NK-92 (cell line): Measurements from ENCODE around the gene SLC39A12.

Experiments used
- DNase-seq: peaks from one replicate; lab custom pipeline; 2025; ENCODE audit not compliant: unreplicated experiment; lab: John Stamatoyannopoulos, UW

The SLC39A12 gene

DNA sequence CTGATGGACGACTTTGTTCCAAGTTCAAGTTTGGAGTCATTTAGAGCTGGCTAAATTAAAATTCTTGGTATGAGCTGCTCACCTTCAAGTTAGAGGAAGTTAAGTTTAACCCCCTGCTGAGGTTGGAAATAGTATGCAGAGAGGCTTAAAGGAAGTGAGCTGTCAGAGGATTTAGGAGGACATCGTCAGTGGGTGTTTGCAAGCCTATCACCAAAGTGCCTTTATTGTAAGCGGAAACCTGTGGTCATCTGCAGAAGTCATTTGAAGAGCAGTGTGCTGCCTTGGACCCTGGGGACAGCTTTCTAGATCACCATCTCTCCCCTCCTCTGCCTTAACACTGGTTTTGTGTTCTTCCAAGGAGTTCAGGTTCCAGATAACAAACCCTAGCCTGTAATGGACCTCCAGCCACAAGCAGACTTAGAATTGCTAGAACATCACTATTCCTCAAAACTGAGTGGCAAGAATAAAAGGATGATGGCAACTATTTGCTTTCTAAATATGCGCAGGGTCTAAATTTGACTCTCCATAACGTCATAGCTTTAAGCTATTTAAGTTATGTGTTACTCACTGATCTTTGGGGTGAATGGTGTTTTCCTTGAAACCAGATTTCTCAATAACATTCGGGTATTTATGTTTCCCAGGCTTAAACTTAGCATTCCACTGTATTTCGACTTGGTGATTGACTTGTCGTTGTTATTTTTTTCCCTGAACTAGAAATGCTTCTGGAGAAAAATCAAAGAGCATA is 93.4 kb downstream of the SLC39A12 start:
- DNase-seq = no peak

DNA sequence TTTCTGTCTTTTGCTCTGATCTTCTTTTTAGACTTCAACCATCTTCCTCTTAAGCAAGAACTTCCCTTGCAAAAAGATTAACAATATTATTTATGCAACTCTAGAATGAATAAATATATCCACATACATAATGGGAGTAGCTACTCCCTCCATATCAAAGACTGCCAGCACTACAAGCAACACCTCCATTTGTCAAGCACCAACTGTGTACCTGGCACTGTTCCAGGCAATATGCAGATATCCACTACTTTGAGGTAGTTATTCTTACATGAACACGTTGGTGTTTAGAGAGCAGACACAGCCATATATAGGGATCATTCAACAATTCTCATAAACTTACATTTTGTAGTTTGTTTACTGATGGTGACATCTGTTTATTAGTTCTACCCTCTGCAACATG is 104.9 kb downstream of the SLC39A12 start:
- no peak for DNase-seq

DNA sequence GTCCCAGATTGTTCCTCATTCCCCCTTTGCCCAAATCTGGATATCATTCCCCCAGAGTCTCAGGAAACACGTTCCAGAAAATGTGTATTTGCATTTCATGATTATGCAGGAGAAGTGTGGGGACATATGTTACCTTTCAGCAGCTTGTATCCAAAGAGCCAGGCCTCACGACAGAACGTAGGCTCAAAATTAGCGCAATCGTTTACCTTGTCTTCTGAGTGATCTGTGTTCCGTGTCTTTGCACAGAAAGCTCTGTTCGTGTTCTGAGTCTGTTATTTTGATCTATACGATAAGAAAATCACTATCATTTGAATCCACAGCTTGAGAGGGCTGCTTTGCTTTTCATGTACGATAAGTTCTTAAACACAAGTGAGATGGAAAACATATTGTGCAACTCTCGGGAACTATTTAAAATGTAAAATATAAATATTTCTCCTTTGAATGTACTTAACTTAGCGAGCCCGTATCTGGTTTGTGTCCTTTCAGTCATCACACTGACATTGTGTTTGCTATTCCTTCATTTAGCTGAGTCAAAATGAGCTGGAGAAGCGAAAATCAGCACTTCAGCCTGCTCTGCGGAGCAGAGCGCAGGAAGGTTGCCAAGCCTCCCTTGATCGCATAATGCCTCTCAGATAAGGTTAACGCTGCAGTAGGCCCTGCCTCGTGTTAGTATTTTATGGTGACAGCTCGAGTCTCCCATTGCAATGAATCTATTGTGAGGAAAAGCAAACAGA is 108.3 kb downstream of the SLC39A12 start:
- DNase-seq = no peak

DNA sequence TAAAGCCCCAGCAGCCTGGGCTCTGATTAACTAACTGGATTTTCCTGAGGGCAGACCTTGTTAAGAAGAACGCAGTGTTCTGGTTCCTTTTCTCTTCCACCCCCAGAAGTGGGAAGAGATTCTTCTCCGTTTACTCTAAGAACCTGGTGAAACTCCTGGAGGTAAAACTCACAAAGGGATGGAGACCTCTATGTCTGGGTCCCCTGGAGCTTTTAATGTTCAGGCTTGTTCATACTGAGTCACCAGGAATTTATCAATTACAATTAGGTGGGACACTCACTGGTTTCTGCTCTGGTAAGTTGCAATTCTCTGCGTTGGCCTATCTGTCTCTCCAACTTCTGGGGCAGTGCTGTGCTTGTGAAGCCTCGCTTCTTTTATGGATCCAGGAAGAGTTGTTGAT is 115.2 kb downstream of the SLC39A12 start:
- no peak for DNase-seq

DNA sequence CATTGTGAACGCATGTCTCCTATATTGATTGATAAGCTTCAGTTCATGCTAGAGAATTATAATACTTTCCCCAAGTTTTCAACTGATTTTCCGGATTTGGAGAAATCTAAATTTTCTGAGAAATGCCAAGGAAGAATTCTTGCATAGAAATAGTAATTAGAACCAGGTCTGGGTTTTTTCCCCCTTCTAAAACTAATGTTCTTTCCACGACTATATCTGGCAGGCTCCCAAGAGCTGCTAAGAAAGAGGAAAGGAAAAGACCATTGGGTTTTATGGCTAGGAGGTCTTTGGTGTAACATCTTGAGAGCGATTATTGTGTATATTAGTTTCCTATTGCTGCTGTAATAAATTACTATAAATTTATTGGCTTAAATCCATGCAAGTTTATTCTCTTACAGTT is 116.7 kb downstream of the SLC39A12 start:
- DNase-seq = no peak

DNA sequence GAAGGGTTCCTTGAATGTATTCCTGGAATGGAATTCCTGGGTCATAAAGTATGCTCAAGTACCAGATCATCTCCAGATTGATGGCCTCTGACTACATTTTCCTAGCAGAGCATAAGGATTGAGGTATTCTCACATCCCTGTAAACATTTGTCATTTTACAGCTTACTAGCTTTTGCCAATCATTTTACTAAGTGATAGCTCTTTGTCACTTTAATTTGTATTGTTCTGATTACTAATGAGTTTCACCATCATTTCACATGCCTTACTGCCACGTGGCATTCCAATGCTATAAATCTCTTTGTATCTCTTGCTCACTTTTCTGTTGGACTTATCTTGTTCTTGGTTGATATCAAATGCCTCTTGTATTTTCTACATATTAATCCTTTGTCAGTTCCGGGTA is 119.9 kb downstream of the SLC39A12 start:
- DNase-seq = no peak

DNA sequence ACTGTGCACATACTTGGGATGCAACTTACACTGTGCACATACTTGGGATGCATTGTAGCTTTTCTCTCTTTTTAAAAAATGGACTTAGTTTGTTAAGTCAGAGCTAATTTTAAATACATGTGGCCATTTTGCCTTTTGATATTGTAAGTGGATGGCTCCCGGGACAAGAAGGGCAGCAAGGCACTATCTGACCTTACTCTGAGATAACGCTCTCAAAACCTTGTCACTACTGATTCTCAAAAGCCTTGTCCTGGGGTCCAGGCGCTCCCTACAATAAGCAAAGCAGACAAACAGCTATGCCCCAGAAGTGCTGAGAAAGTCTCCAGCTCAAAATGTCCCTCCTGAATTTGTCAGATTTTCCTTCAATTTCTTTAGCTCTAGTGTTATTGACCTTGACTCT is 121.6 kb downstream of the SLC39A12 start:
- no peak for DNase-seq

DNA sequence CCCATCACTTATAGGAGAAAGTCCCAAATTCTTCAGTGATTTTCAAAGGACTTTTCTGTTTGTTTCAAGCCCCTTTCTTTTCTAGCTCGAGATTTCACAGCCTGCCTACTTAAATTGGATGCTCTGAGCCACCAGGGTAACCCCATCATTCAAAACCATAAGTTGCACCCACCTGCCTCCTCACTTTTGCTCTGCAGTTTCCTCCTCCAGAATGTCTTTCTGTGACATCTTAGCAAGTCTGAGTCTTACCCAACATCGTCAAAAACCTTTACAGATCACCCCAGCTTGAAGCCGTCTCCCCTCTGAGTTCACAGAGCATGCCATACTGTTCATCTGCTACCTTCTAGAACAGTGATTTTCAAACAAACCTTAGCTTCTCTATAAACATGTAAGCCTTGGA is 124.2 kb downstream of the SLC39A12 start:
- no peak for DNase-seq

DNA sequence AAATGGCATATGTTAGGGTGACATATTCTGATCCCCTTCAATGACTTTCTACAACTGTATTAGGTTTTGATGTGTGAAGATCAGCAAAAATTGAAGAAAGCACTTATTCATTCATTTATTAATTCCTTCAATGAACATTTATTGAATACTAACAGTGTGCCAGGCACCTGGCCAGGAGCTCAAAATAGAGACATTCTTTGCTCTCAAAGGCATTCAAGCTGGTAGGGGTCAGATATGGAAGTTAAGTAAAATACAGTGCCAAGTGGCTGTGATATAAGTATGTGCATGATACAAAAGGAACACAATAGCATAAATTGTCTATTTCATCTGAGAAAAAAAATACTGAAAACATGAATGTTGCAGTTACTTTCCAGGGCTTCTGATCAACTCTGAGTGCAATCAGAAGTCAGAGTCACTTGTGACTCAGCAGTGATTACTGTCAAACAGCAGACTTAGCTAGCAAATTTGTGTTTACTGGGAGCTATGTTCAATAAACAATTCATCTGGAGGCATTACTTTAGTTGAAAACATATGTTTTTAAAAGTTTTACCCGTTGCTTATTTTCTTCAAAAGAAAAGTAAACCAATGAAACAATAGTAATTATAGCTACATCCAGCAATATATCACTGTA is 128.1 kb downstream of the SLC39A12 start:
- no peak for DNase-seq

DNA sequence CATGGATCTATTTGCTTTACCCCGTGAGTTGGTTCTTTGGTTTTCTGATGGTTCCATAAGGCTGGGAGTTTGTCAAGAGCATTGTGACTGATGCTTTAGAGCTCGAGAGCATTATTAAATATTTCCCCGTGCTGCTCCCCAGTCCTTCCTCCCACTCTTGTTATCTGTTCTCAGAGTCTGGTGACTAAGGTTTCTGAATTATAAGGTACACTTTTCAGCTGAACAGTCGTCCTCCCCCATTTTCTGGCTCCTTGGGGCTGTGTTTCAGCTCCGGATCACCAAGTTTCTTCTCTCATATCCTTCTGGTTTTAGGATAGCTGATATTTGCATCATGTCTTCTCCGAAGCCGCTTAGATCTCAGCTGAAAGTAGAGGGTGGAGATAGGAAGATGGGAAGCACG is 130.7 kb downstream of the SLC39A12 start:
- no peak for DNase-seq

DNA sequence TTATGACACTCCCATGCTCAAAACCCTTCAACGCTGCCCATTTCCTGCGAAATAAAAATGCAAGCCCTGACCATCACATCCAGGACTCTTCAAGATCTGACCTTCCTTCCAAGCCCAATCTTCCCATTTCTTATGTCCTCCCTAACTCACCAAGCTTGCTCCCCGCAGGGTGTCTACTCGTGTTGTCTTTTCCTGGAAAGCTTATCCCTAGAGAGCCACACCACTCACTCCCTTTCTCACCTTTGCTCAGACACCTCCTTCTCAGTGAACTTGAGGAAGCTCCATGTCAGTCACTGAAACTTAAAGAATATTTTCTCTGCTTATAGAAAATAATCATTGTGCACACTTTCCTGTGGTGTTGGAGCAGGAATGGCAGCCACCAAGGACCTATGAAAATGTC is 134.1 kb downstream of the SLC39A12 start:
- DNase-seq = no peak

DNA sequence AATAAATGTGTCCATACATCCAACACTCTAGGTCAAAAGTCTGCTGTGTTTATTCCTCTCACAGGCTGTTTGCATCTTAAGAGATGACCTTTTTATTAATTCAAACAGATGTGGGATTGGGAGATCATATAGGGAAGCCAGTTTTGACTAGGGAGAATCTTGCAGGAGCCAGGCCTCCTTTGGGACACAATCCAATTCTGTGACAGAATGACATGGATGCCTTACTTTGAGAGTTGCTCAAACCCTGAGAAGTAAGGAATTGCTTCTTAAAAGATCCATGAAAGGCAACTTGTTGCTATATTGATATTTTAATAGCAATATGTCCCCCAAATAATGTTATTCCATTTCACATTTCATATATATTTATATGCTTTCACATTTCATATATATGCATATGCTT is 135.0 kb downstream of the SLC39A12 start:
- DNase-seq = no peak

DNA sequence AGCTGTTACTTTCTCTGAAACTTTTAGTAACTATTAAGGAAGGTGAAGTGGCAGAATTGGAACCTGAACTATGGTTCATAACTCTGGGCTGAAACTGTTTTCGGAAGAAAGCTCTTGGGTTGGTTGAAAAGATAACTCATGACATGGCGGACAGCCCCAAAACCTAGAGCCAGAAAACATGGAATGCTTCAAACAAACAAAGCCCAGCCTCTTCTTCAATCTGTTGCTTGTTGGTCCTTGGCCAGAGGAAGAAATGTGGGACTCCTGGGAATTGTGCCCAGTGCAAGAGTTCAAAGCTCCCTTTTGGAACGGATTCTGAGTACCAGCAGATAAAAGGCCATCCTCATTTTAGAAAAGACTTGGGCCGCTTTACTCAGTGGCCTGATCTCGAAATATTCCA is 135.6 kb downstream of the SLC39A12 start:
- DNase-seq = no peak
